MM.1S (cell line): ENCODE data around the gene PAK1.

ENCODE experiments used
- DNase-seq: peaks from one replicate; pipeline ENCODE4 v3.0.0-alpha.2; 2015
- H2AFZ ChIP-seq: fragments of 300-600 bp; sonication (generic); 2 replicates; pipeline ENCODE4 v1.6.0; 2016; ENCODE audit warnings: antibody characterized with exemption, low read length
- H3F3A ChIP-seq: fragments of 300-600 bp; sonication (generic); 2 replicates; pipeline ENCODE4 v1.6.1; 2016; ENCODE audit warnings: mild to moderate bottlenecking, antibody characterized with exemption, low read length, moderate library complexity, mixed read lengths; ENCODE audit not compliant: insufficient read depth
- H3K27ac ChIP-seq: fragments of 300-600 bp; sonication (generic); 2 replicates; pipeline ENCODE4 v1.5.1; 2016; ENCODE audit warnings: mild to moderate bottlenecking, low read length
- H3K27me3 ChIP-seq: fragments of 300-600 bp; sonication (generic); replicated peaks from 2 replicates; pipeline ENCODE4 v1.6.0; 2016; ENCODE audit warnings: low read length; ENCODE audit not compliant: insufficient read depth
- H3K36me3 ChIP-seq: fragments of 300-600 bp; sonication (generic); replicated peaks from 2 replicates; pipeline ENCODE4 v1.6.1; 2016; ENCODE audit warnings: mild to moderate bottlenecking, low read length, mixed read lengths; ENCODE audit not compliant: insufficient read depth
- H3K4me1 ChIP-seq: fragments of 300-600 bp; sonication (generic); 2 replicates; pipeline ENCODE4 v1.6.1; 2016; ENCODE audit warnings: low read length, mixed read lengths
- H3K4me2 ChIP-seq: fragments of 300-600 bp; sonication (generic); 2 replicates; pipeline ENCODE4 v1.6.0; 2016; ENCODE audit warnings: low read depth, low read length
- H3K4me3 ChIP-seq: fragments of 300-600 bp; sonication (generic); 2 replicates; pipeline ENCODE4 v1.5.1; 2016; ENCODE audit warnings: low read length, mixed read lengths
- H3K79me2 ChIP-seq: fragments of 300-600 bp; sonication (generic); 2 replicates; pipeline ENCODE4 v1.6.1; 2016; ENCODE audit warnings: mixed run types, low read length, mixed read lengths
- H3K9ac ChIP-seq: fragments of 300-600 bp; sonication (generic); 2 replicates; pipeline ENCODE4 v1.6.1; 2016; ENCODE audit warnings: low read length, mixed read lengths
- H3K9me2 ChIP-seq: fragments of 300-600 bp; sonication (generic); replicated peaks from 2 replicates; pipeline ENCODE4 v1.6.1; 2016; ENCODE audit warnings: mild to moderate bottlenecking, low read length, mixed read lengths; ENCODE audit not compliant: insufficient read depth
- H3K9me3 ChIP-seq: fragments of 300-600 bp; sonication (generic); replicated peaks from 2 replicates; pipeline ENCODE4 v1.6.1; 2016; ENCODE audit warnings: mild to moderate bottlenecking, low read length, mixed read lengths; ENCODE audit not compliant: insufficient read depth
- H4K20me1 ChIP-seq: fragments of 300-600 bp; sonication (generic); 2 replicates; pipeline ENCODE4 v1.6.1; 2016; ENCODE audit warnings: mild to moderate bottlenecking, low read length, moderate library complexity, mixed read lengths; ENCODE audit not compliant: insufficient read depth
- EZH2 ChIP-seq: fragments of 300-600 bp; sonication (generic); optimal IDR thresholded peaks from 2 replicates; pipeline ENCODE3; 2017; ENCODE audit warnings: low read depth, mild to moderate bottlenecking, antibody characterized with exemption, low read length, mixed read lengths
- EZH2phosphoT487 ChIP-seq: fragments of 300-600 bp; sonication (generic); IDR thresholded peaks from 2 replicates; pipeline ENCODE4 v1.6.1; 2018; ENCODE audit warnings: antibody characterized with exemption, low read length
- TF ChIP-seq, protein P1 (sequence below): fragments of 300-600 bp; sonication (generic); IDR thresholded peaks from 2 replicates; pipeline ENCODE4 v1.5.1; 2016; ENCODE audit warnings: antibody characterized with exemption, low read length, mixed read lengths

PAK1 gene

GRCh38 chr11:77454867-77455655 is 18.8 kb downstream of the PAK1 start:
- Histone ChIP-seq H3K9me2 (no peaks in the 10 kb centered on the region), H3F3A (peaks cover 20% of the 10 kb centered on the region), H4K20me1 (no peaks in the 10 kb centered on the region), H2AFZ (no peak overlapping the region), H3K27ac (no peak overlapping the region), H3K79me2 (peaks cover 30% of the 10 kb centered on the region; the same call in 1 of the 2 replicates), H3K4me1 (peaks cover 48% of the 10 kb centered on the region), H3K36me3 (no peaks in the 10 kb centered on the region), H3K27me3 (no peaks in the 10 kb centered on the region), H3K4me2 (no peak overlapping the region), H3K9me3 (no peaks in the 10 kb centered on the region), H3K9ac (no peak overlapping the region), H3K4me3 (no peak overlapping the region)
- DNase-seq: no peak
- TF ChIP-seq EZH2phosphoT487: no peak
- no peak for TF ChIP-seq EZH2
- TF ChIP-seq, protein P1, sequence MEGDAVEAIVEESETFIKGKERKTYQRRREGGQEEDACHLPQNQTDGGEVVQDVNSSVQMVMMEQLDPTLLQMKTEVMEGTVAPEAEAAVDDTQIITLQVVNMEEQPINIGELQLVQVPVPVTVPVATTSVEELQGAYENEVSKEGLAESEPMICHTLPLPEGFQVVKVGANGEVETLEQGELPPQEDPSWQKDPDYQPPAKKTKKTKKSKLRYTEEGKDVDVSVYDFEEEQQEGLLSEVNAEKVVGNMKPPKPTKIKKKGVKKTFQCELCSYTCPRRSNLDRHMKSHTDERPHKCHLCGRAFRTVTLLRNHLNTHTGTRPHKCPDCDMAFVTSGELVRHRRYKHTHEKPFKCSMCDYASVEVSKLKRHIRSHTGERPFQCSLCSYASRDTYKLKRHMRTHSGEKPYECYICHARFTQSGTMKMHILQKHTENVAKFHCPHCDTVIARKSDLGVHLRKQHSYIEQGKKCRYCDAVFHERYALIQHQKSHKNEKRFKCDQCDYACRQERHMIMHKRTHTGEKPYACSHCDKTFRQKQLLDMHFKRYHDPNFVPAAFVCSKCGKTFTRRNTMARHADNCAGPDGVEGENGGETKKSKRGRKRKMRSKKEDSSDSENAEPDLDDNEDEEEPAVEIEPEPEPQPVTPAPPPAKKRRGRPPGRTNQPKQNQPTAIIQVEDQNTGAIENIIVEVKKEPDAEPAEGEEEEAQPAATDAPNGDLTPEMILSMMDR: no peak

DNA sequence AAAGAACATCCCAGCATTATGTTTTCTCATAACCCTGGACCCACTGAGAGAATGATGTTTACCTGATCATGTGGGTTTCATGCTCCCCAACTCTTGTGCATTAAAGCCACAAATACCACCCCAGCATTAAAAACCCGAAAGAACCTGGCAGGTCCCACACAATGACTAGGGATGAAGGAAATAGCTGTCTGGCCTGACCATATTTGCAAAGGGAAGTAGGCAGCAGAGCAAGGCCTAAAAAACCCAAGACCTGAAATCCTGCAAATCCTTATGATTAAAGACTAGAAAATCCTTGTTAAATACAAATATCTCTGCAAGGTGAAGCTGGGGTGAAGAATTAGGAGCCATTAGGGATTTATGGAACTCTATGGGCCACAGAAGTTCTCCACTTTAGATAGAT is 23.7 kb downstream of the PAK1 start:
- H4K20me1 ChIP-seq: no peaks in the 10 kb centered on the region
- H3K9me2 ChIP-seq: no peaks in the 10 kb centered on the region
- H3K27ac ChIP-seq: no peak overlapping the region
- no peak overlapping the region for H3K4me3 ChIP-seq
- H3F3A ChIP-seq: peaks cover 7% of the 10 kb centered on the region; the same call in 1 of the 2 replicates
- H3K27me3 ChIP-seq: no peaks in the 10 kb centered on the region
- no peak overlapping the region for H3K9ac ChIP-seq
- H3K9me3 ChIP-seq: no peaks in the 10 kb centered on the region
- H3K4me2 ChIP-seq: no peak overlapping the region
- no peak overlapping the region for H2AFZ ChIP-seq
- H3K4me1 ChIP-seq: peaks cover 43% of the 10 kb centered on the region
- H3K36me3 ChIP-seq: no peaks in the 10 kb centered on the region
- TF ChIP-seq EZH2: no peak
- no peak for TF ChIP-seq EZH2phosphoT487
- TF ChIP-seq, protein P1: no peak
- peaks cover 25% of the 10 kb centered on the region for H3K79me2 ChIP-seq
- DNase-seq: no peak

DNA sequence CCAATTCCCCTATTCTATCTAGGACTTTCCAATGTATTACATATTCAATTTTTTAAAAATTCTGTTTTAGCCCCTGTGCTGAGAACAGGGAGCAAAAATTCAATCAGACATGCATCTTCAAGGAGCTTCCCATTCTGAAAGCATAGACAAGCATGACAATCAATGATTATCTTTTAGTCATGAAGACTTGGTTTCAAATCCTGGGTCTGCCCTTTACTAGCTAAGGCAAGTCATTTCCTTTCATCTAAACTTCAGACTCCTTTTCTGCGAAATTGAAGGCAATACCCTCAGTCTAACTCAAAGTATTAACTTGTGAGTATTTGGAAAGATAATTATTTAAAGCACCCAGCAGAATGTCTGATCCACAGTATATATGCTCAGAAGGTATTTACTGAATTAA is 24.1 kb downstream of the PAK1 start:
- H4K20me1 ChIP-seq: no peaks in the 10 kb centered on the region
- no peak overlapping the region for H2AFZ ChIP-seq
- H3K9me2 ChIP-seq: no peaks in the 10 kb centered on the region
- no peaks in the 10 kb centered on the region for H3K36me3 ChIP-seq
- no peaks in the 10 kb centered on the region for H3K27me3 ChIP-seq
- peaks cover 23% of the 10 kb centered on the region for H3K79me2 ChIP-seq
- peaks cover 7% of the 10 kb centered on the region; the same call in 1 of the 2 replicates for H3F3A ChIP-seq
- H3K9ac ChIP-seq: no peak overlapping the region
- no peak overlapping the region for H3K4me3 ChIP-seq
- TF ChIP-seq, protein P1: no peak
- no peak for TF ChIP-seq EZH2
- no peak for TF ChIP-seq EZH2phosphoT487
- peak overlapping the region; percentile 49; the same call in 1 of the 2 replicates for H3K4me2 ChIP-seq
- peaks cover 46% of the 10 kb centered on the region for H3K4me1 ChIP-seq
- no peak for DNase-seq
- H3K27ac ChIP-seq: peak overlapping the region; percentile 62; the same call in 1 of the 2 replicates
- no peaks in the 10 kb centered on the region for H3K9me3 ChIP-seq
